Limb (tissue), 2 donors: ENCODE results near the gene TBXAS1.
"Not testable (repeated sequence)": the region's sequence is repeated elsewhere in the genome, so short reads cannot be mapped to it uniquely, and the experiment has no call there.

ENCODE experiments used
- DNase-seq, 2 donors: peaks; one replicate each; pipeline ENCODE4 v3.0.0-alpha.2; 2016; ENCODE audit errors: extremely low spot score in 2 of 2

Gene TBXAS1

GRCh38 chr7:139887992-139888481, 59.0 kb downstream of the TBXAS1 start:
- no peak for DNase-seq

- DNase-seq = no peak
These were observed 60.3 kb downstream of the TBXAS1 start for GRCh38 chr7:139889186-139889871.

DNA sequence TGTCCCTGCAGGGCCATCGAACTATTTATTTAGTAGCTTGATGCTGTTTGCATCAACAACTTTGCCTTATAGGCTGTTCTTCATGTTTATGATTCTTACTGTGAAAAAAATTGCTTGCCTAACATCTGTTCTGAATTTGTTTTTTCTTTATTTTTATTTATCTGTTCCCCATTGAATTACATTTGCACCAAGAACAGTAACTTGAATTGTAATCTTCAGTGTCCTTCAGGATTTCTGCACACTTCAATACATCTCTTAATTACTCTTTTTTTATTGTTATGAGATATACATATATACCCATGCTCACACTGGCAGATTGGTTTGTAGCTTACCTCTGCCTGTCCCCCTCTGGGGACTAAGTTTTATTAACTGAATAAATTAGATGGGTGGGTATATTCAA, 64.4 kb downstream of the TBXAS1 start:
- no peak for DNase-seq

DNA sequence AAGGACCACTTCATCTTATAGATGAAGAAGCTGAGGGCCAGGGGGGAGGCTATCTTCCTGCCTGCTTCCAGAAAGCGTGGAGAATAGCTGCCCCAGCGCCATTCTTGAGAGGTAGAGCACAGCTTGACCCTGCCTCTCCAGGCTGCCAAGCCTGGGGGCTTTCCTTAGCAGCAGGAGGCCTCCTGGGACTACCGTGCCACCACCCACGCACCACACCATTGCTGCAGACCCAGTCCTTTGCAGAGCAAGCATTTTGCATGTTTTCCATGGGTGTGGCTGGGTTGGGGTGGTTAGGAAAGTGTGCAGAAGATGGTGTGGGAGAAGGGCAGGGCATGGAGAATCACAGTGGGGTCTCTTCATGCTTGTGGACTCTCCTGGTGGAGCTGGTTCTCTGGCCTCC, 64.9 kb downstream of the TBXAS1 start:
- DNase-seq = no peak

- no peak for DNase-seq
These were observed 66.2 kb downstream of the TBXAS1 start for GRCh38 chr7:139895141-139895829.

DNA sequence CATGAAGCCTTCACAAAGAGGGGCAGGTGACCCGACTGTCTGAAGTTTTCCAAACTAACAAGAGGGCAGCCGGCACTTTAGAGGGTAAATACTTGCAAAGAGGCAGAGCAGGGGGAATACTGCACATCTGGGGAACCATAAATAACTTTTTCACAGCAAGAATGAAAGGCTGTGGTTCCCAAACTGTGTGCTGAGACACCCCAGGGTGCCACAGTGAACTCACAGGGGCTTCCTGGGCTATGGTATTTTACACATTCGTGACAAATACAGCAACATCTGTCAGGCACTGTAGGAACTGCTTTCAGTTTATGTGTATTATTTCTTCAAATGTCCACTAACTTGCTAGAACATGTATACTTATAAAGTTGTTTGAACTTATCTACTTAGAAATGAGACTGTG, 67.2 kb downstream of the TBXAS1 start:
- DNase-seq = no peak

DNA sequence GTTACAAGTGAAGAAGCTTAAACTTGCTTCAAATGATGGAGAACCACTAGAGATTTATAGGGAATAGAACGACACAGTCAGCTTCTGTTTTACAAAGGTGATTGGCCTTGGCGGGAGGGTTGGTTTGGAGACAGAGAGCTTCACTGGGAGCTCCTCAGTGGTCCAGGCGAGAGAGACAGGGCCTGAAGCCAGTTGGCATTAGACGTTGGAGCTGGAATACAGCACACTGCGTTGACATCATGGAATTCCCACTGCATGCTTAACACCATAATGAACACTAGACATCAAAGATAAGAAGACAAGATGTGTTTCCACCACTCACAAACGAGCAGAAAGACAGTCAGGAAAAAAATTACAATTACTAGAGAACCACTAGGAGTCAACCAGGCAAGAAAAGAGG, 67.8 kb downstream of the TBXAS1 start:
- DNase-seq = no peak

GRCh38 chr7:139897422-139898090, 68.5 kb downstream of the TBXAS1 start:
- no peak for DNase-seq

DNA sequence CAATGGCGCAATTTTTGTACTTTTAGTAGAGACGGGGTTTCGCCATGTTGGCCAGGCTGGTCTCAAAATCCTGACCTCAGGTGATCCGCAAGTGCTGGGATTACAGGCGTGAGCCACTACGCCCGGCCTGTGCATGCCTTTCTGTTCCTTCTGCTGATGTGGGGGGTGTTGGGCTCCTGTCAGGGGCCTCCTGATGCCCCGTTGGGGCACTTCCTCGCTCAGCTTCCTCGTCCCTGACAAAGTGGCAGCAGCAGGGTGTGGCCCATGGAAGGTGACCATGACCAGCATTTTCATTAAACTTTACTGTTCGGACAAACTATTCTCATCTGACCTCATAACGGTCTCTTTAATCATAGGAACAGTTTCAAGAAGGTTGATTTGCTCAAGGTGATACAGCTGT, 69.4 kb downstream of the TBXAS1 start:
- no peak for DNase-seq

GRCh38 chr7:139899328-139899955, 70.4 kb downstream of the TBXAS1 start:
- no peak for DNase-seq

DNA sequence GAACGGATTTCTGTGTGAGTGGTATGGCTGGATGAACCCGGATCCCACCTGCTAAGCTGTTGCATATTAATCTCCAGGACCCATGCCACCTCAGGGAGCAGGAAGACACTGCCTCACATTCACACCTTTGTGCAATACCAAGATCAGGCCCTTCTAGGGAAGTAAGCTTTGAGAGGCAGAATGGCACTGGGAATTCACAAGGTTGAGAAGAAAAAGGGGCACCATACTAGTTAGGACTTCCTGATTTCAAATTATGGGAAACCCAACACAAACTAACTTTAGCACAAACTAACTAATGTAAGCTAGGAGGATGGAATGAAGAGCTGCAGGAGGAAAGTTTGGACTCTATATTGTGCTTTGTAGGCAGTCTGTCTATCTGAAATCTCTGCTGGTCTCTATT, 71.3 kb downstream of the TBXAS1 start:
- DNase-seq = no peak

GRCh38 chr7:139901056-139901795, 72.2 kb downstream of the TBXAS1 start:
- no peak for DNase-seq

DNA sequence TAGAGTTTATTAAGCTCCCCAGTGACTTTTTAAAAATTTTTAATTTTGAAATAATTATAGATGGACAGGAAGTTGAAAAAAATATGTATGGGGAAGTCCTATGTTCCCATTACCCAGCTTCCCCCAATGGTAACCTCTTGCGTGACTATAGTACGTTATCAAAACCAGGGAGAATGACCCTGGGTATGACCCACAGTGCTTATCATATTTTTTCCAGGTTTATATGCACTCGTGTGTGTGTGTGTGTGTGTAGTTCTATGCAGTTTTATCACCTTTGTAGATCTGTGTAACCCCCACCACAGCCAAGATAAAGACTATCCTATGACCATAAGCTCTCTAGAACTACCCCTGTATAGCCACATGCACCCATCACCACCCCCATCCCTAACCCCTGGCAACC, 72.8 kb downstream of the TBXAS1 start:
- DNase-seq = no peak

DNA sequence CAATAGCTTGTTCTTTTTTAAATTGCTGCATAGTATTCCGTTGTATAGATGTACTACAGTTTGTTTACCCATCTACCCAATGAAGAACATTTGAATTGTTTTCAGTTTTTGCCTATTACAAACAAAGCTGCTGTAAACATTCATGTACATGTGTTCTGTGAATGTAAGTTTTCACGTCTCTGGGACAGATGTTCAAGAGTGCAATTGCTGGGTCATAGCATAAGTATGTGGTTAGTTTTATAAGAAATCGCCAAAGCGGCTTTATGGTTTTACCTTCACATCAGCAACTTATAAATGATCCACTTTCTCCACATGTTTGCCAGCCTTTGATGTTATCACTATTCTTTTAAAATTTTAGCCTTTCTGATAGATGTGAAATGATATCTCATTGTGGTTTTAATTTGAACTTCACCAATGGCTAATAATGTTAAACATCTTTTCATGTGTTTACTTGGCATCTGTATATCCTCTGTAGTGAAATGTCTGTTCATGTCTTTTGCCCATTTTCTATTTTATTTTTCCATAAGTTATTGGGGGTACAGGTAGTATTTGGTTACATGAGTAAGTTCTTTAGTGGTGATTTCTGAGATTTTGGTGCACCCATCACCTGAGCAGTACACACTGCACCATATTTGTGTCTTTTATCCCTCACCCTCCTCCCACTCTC, 73.5 kb downstream of the TBXAS1 start:
- DNase-seq = no peak

DNA sequence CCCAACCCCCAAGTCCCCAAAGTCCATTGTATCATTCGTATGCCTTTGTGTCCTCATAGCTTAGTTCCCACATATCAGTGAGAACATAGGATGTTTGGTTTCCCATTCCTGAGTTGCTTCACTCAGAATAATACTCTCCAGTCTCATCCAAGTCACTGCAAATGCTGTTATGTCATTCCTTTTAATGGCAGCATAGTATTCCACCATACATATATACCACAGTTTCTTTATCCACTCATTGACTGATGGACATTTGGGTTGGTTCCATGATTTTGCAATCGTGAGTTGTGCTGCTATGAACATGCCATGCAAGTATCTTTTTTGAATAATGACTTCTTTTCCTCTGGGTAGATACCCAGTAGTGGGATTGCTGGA, 74.0 kb downstream of the TBXAS1 start:
- not testable (repeated sequence) for DNase-seq

GRCh38 chr7:139906879-139907278, 77.8 kb downstream of the TBXAS1 start:
- no peak for DNase-seq

GRCh38 chr7:139908792-139909191, 79.7 kb downstream of the TBXAS1 start:
- no peak for DNase-seq

GRCh38 chr7:139909379-139910050, 80.5 kb downstream of the TBXAS1 start:
- DNase-seq = no peak

DNA sequence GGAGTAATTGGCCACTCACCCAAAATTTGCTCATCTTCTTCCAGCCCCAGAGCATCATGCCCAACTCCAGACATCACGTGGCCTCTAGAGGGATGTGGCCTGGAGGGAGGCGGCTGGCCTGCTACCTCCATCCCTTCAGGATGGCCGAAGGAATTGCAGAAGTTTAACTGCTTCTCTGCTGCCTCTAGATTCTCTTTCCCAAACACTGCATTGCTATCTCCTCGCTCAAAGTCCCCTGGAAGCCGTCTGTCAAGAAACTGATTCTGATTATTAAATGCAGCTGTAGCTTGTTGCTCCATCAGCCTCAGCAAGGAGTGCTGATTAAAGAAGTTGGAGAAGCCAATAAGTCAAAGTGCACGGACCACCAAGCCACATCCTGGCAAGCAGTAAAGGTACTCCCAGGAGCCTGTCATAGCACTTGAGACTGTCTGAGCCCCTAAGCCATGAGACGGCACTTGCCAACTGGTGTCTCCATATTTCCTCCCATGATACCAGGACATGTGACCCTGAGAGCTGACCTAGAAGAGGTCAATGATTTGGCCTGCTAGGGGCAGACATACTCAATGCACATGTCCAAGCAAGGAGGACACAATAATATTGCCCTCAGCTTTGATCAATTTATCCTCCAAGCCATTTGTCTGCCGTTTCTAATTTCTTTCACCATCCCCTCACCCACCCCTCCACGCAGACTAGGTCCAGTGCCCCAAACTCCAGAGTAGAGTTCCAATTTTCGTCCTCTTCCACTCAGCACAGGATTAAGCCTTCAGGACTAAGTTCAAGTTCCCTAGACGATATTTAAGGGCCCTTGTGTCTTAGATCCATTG, 84.2 kb downstream of the TBXAS1 start:
- no peak for DNase-seq

DNA sequence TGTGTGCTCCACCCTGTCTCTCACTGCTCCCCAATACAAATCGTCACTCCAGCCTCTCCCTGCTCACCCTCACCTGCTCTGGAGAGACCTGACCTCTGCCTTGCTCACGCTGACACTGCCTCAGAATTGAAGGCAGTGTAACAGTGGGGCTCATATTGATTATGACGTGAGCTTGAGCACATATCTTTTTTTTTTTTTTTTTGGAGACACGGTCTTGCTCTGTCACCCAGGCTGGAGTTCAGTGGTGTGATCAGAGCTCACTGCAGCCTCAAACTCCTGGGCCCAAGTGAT, 84.7 kb downstream of the TBXAS1 start:
- DNase-seq = no peak
